SIG-M5 (cell line): ENCODE measurements around the gene ADORA2A.

Experiments
- DNase-seq: peaks from one replicate; lab custom pipeline; 2025; lab: John Stamatoyannopoulos, UW

ADORA2A gene

GRCh38 chr22:24418786-24419474 lies 8.5 kb upstream of the ADORA2A start:
- DNase-seq: no peak

DNA sequence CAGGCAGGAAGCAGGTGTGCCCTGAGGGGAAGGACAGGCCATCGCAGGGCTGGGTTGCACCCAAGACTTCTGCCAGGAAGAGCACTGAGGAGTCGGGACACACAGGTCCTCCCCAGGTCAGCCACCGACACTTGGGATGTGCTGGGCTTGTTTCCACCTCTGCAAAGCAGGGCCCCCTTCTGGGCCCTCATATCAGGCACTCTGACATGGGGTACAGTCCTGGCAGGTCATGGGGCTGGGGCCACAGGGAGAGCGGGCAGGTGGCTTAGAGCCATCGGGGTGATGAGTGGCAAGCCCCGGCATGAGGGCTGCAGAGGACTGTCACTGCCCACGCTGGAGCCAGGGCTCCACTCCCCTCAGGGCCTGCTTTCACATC lies 7.9 kb upstream of the ADORA2A start:
- no peak for DNase-seq

- no peak for DNase-seq
Measured at GRCh38 chr22:24420072-24420976, 7.1 kb upstream of the ADORA2A start.

GRCh38 chr22:24420977-24421343 lies 6.4 kb upstream of the ADORA2A start:
- no peak for DNase-seq

DNA sequence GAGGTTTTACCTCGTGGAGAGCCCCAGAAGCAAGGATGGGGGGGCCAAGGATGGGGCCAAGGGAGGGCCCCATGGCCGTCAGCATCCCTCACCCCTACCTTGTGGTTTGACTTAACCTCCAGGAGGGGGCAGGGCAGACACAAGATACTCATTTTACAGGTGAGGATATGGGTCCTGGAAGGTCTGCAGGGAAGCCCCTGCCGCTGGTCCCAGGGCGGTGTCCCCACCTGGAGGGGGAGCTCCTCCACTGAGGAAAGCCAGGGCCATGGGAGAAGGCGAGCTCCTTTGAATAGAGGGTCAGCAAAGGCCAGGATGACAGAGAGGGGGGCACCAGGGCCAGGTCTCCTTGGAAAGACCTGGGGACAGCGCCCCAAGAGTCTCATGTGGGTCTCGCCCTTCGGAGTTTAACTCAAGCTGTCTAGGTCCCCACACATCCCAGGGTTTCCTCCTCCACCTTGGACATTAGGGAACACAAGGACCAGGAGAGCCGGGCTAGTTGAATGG lies 5.9 kb upstream of the ADORA2A start:
- no peak for DNase-seq

DNA sequence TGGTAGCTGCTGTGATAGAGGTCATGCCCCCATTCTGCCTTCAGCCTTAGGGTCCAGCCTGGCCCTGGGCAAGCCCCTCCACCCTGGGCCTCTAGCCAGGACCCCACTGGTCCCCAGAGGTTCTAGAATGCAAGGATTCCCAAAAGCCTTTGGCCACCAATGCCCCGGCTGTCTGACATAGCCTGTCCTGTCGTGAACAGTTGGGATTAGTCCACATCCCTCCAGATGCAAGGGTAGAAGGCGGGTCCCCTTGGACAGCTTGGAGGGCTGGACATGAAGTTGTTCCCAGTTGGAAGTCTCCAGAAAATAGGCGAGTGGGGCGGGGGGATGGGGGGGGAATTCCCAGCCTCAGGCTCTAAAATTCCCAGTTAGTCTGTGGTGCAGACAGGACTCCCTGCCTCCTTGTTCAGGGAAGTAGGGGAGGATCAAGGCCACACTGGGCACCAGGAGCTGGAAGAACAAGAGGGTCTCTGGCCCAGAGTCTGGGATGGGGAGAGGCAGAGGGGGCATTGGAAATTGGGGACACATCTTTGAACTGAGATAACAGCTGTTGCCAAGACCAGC lies 5.2 kb upstream of the ADORA2A start:
- no peak for DNase-seq

- DNase-seq: no peak
Measured at GRCh38 chr22:24423519-24424000, 3.8 kb upstream of the ADORA2A start.

DNA sequence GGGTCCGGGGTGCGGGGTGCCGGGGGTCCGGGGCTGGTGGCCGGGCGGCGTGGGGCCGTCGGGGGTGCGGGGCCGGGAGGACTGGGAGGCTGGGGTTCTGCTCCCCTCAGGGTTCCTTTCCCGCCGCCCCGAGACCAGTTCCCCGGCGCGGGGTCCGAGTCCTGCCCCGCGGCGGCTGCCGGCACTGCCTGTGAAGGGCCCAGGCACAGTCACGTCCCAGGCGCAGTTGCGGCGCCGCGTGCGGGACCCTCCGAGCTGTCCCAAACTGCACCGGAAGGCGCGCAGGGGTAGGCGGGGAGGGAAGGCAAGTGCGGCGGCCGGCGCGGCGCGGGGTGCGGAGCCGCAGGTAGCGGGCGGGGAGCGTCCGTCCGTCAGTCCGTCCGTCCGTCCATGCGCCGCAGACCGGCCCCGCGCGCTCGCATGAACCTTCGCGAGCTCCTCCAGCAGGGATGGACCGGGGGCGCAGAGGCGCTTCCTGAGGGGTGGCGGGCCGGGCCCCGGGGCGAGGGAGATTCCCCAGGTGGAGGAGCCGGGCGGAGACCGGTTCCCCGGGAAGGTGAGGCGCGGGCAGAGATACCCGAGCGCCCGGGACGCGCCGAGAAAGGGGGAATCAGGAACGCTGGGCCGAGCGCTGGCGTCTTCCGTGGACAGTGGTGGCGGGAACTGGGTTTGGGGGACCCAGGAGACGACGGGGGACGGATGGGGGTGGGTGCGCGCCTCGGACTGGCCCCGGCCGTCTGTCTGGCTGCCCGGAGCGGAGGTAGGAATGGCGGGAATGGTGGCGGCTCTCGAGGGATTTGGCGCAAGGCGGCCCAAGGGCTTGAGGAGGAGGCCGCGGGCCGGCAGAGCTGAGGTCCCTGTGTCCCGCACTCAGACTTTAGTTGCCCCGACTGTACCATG lies 3.1 kb upstream of the ADORA2A start:
- DNase-seq: no peak

- no peak for DNase-seq
Measured at GRCh38 chr22:24424901-24425775, 2.3 kb upstream of the ADORA2A start.

- no peak for DNase-seq
Measured at GRCh38 chr22:24426436-24426835, 963 bp upstream of the ADORA2A start.

GRCh38 chr22:24426851-24427499 lies 424 bp upstream of the ADORA2A start:
- DNase-seq: no peak

DNA sequence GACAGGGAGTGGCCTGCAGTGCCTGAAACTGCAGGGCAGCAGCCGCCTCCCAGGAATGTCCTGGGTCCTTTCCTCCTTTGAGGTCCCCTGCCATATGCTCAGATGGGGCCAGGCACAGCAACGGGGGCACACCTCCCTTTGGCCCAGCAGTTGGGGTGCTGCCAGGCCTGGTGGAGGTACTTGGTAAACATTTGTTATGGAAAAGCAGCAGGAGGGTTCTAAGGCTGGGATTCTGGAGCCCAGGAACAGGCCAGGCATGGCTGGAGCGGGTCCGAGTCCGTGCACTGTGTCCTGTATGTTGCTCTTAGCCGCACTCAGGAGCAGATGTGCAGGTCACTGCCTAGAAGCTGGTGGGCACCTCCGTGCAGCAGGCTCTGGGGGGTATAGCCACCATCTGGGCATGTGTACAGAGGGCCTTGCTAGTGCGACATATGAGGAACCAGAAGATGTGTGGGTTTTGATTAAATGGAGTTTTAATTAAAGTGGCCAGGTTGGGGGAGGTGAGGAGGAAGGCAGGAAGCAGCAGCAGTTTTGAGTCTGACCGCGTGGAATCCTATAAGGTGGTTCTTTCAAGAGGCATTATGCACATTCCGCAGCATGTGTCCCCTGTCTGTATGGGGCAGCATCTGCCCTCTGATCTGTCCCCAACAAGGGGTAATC lies 1.5 kb downstream of the ADORA2A start:
- no peak for DNase-seq

GRCh38 chr22:24429411-24430365 lies 2.3 kb downstream of the ADORA2A start:
- no peak for DNase-seq

DNA sequence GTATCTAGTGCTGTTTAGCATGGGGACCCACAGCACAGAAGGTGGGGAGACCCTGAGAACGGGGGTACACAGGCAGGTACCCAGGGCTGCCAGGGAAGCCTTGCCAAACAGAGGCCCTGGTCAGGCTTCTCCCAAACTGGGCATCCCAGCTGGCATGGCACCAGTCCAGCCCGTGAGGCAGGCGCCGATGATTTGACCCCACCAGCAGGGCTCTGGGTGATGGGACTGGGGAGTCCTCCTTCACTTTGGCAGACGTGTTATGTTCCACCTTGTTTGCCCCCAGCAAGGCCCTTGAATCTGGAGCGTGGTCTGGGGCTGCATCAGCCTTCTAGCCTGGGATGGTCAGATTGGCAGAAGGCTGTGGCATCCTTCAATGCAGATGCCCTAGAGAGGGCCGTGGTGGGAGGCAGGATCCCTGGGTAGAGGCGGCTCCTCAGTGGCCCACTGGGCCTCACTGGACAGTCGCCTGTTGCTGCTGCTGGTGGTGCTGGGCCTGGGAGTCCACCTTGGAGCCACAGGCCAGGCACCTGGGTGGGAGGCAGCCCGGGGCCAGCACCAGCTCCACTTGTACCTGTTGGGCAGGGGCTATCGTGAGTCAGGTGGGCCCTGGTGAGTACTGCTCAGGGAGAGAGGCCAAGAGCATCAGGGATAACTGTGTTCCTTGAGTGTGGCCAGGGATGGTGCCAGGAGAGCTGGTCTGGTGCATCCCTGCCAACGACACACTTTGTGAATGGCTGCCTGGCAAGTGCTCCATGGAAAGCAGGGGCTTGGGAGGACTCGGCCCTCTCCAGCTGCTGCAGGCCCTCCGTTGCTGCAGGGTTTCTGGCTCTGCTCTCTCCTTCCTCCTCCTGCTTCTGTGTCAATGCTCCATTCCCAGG lies 3.3 kb downstream of the ADORA2A start:
- DNase-seq: no peak

DNA sequence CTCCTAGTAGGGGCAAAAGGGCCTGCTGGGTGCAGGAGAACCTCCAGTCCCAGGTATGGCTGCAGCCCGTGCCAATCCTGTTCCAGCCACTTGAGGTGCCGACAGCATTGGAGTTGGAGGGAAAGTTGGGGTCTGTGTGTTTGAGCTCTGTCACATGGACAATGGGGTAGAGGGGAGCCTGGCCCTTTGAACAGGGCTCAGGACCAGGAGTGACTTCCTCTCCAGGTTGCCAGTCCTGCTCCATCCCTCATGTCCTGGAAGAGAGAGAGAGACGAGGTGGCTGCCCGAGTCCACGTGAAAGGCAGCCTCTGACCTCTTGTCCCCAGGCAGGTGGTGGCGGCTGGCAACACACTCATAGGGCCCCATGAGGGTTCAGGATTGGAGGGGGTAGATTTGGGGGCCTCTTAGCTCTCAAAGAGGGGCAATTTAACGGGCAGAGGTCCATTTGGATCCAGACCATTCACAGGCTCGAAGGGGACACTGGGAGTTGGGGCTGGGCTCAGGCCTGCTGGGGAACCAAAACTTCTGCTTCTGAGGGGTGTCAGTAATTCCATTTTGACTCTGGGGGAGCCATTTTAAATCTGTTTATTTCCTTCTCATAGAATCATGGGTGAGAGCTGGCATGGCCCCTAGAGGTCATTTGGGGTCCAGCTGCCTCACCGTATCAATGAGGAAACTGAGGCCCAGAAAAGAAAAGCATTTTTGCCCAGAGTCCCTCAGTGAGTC lies 4.1 kb downstream of the ADORA2A start:
- DNase-seq: no peak

DNA sequence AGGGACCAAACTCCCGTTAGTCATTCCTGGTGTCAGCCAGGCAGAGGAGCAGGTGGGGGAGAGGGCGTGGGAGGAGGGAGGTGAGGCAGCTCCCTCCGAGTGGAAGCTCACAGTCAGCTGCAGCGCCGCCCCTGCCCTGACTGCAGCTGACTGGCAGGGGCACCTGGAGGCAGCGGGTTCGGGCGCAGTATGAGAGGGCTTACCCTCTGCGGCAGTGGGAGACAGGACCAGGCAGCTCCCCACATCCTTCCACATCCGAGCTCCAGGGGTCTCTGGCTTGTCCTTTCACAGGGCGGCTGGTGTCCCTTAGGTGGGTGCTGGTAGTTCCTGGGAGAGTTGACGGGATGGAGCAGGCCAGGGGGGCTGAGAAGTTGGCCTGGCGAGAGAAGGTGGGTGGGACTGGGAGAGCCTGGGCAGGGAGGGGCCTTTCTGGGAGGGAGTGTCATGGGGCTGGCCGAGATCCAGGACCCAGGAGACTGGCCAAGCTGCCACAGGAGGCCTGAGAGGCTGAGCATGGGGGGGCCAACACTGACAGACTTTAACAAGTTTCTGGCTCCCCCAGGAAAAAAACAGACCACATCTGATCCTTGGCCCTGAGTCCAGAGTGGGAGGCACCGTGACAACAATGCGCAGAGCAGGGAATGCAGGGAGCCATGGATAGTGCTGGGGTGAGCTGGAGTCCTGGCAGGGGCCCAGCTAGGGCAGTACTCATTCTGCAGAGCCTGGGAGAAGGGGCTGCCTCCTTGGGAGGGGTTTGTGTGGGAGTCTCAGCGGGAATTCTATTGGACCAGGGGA lies 4.9 kb downstream of the ADORA2A start:
- DNase-seq: no peak
